Activated CD4-positive, alpha-beta T cell treated with anti-CD3 and anti-CD28 coated beads, Interleukin-2, amount 10 ng/mL, durations not matched to agents 7 days and 5 days (primary cell): ENCODE measurements around the gene TTPAL. TPM values are rescaled to one million over a fixed set of nuclear protein-coding genes. Genes with fewer than 3 reads are reported as not detected.
A peak's percentile ranks its signal among the peaks of the same experiment; 100 is the strongest.

ENCODE experiments used
- CTCF ChIA-PET: fragments of 350-600 bp; sonication (Branson Sonifier 250); formaldehyde crosslinking; loops from one replicate; lab custom pipeline; 2021; ENCODE audit warnings: antibody characterized with exemption; lab: Charles Lee
- POLR2A ChIA-PET: fragments of 350-600 bp; sonication (Branson Sonifier 250); formaldehyde crosslinking; loops from one replicate; lab custom pipeline; 2021; ENCODE audit warnings: antibody characterized with exemption; lab: Charles Lee
- DNase-seq: peaks from one replicate; pipeline ENCODE4 v3.0.0-alpha.2; 2020
- H3K27ac Mint-ChIP-seq: one replicate; pipeline ENCODE4 v1.8.0; 2021; ENCODE audit warnings: mild to moderate bottlenecking, moderate library complexity, mixed read lengths
- H3K27me3 Mint-ChIP-seq: one replicate; pipeline ENCODE4 v1.8.0; 2021; ENCODE audit warnings: mixed read lengths
- H3K36me3 Mint-ChIP-seq: one replicate; pipeline ENCODE4 v1.8.0; 2021; ENCODE audit warnings: low read depth, mixed read lengths
- H3K4me1 Mint-ChIP-seq: one replicate; pipeline ENCODE4 v1.8.0; 2021; ENCODE audit warnings: mixed read lengths
- H3K4me3 Mint-ChIP-seq: one replicate; pipeline ENCODE4 v1.8.0; 2021; ENCODE audit warnings: mild to moderate bottlenecking, moderate library complexity, mixed read lengths
- H3K9me3 Mint-ChIP-seq: one replicate; pipeline ENCODE4 v1.8.0; 2021; ENCODE audit warnings: mixed read lengths
- total RNA-seq, 2 experiments: library from RNA; stranded (reverse); gene quantifications; one replicate each; pipeline ENCODE4 v1.2.3, GENCODE V29; 2021

Gene TTPAL
- total RNA-seq, 2 experiments from 2014 or later = 17.1 to 19.5 TPM

GRCh38 chr20:44448753-44449546 is 26.7 kb upstream of the TTPAL start:
- ChIA-PET CTCF (interaction anchor here (1.7 kb wide), 1 partner anchor 161 kb away, joined by 3 read pairs; no protein-coding TSS in a partner anchor), POLR2A (no interaction called here)
- Mint-ChIP-seq H3K4me3 (no peak overlapping the region), H3K36me3 (no peaks in the 10 kb centered on the region), H3K4me1 (no peaks in the 10 kb centered on the region), H3K9me3 (no peaks in the 10 kb centered on the region), H3K27ac (no peak overlapping the region), H3K27me3 (no peaks in the 10 kb centered on the region)
- peak; percentile 16 for DNase-seq

GRCh38 chr20:44449864-44450263 is 25.8 kb upstream of the TTPAL start:
- no peak overlapping the region for H3K4me3 Mint-ChIP-seq
- ChIA-PET CTCF (interaction anchor here (1.7 kb wide), 1 partner anchor 160 kb away, joined by 3 read pairs; no protein-coding TSS in a partner anchor), POLR2A (no interaction called here)
- H3K4me1 Mint-ChIP-seq = no peaks in the 10 kb centered on the region
- H3K36me3 Mint-ChIP-seq = no peaks in the 10 kb centered on the region
- no peaks in the 10 kb centered on the region for H3K27me3 Mint-ChIP-seq
- no peaks in the 10 kb centered on the region for H3K9me3 Mint-ChIP-seq
- no peak for DNase-seq
- H3K27ac Mint-ChIP-seq = no peak overlapping the region

GRCh38 chr20:44450281-44450889 is 25.3 kb upstream of the TTPAL start:
- Mint-ChIP-seq H3K27me3 (no peaks in the 10 kb centered on the region), H3K4me3 (no peak overlapping the region), H3K9me3 (no peaks in the 10 kb centered on the region), H3K36me3 (no peaks in the 10 kb centered on the region), H3K4me1 (no peaks in the 10 kb centered on the region), H3K27ac (no peak overlapping the region)
- ChIA-PET POLR2A (no interaction called here), CTCF (interaction anchor here (1.7 kb wide), 1 partner anchor 160 kb away, joined by 3 read pairs; no protein-coding TSS in a partner anchor)
- DNase-seq = no peak

- no peaks in the 10 kb centered on the region for H3K27me3 Mint-ChIP-seq
- ChIA-PET CTCF (no interaction called here), POLR2A (no interaction called here)
Observed at GRCh38 chr20:44450903-44451450, 24.7 kb upstream of the TTPAL start.

GRCh38 chr20:44454306-44454963 is 21.2 kb upstream of the TTPAL start:
- ChIA-PET CTCF (interaction anchor here (0.6 to 1.1 kb wide), 3 partner anchors 8 to 1018 kb away, joined by 3 to 4 read pairs (median 3); no protein-coding TSS in a partner anchor), POLR2A (no interaction called here)
- Mint-ChIP-seq H3K27ac (no peak overlapping the region), H3K27me3 (no peaks in the 10 kb centered on the region), H3K4me3 (no peak overlapping the region), H3K9me3 (no peaks in the 10 kb centered on the region), H3K36me3 (no peaks in the 10 kb centered on the region), H3K4me1 (no peaks in the 10 kb centered on the region)
- DNase-seq = no peak

More at GRCh38 chr20:44450903-44451450, 24.7 kb upstream of the TTPAL start:
- Mint-ChIP-seq H3K27ac (no peak overlapping the region), H3K36me3 (no peaks in the 10 kb centered on the region), H3K9me3 (no peaks in the 10 kb centered on the region), H3K4me1 (no peaks in the 10 kb centered on the region), H3K4me3 (no peak overlapping the region)
- DNase-seq = no peak

- H3K9me3 Mint-ChIP-seq = no peaks in the 10 kb centered on the region
- no peak overlapping the region for H3K27ac Mint-ChIP-seq
- ChIA-PET CTCF (no interaction called here), POLR2A (no interaction called here)
- H3K4me1 Mint-ChIP-seq = no peaks in the 10 kb centered on the region
- no peaks in the 10 kb centered on the region for H3K36me3 Mint-ChIP-seq
- no peak overlapping the region for H3K4me3 Mint-ChIP-seq
- no peaks in the 10 kb centered on the region for H3K27me3 Mint-ChIP-seq
- no peak for DNase-seq
Observed at GRCh38 chr20:44455126-44455525, 20.5 kb upstream of the TTPAL start.

- no peak for DNase-seq
- CTCF ChIA-PET = interaction anchor here (0.6 to 0.9 kb wide), 2 partner anchors 22 to 239 kb away, joined by 3 read pairs; no protein-coding TSS in a partner anchor
- Mint-ChIP-seq H3K4me3 (no peak overlapping the region), H3K9me3 (no peaks in the 10 kb centered on the region), H3K4me1 (no peaks in the 10 kb centered on the region), H3K36me3 (no peaks in the 10 kb centered on the region), H3K27ac (no peak overlapping the region), H3K27me3 (no peaks in the 10 kb centered on the region)
- POLR2A ChIA-PET = no interaction called here
Observed at GRCh38 chr20:44456611-44457010, 19.1 kb upstream of the TTPAL start.

- H3K36me3 Mint-ChIP-seq = no peaks in the 10 kb centered on the region
- H3K27me3 Mint-ChIP-seq = no peaks in the 10 kb centered on the region
Observed at GRCh38 chr20:44457016-44457415, 18.7 kb upstream of the TTPAL start.

GRCh38 chr20:44459271-44459670 is 16.4 kb upstream of the TTPAL start:
- POLR2A ChIA-PET = no interaction called here
- Mint-ChIP-seq H3K4me3 (no peak overlapping the region), H3K9me3 (no peaks in the 10 kb centered on the region), H3K4me1 (no peaks in the 10 kb centered on the region), H3K36me3 (no peaks in the 10 kb centered on the region), H3K27ac (no peak overlapping the region), H3K27me3 (no peaks in the 10 kb centered on the region)
- CTCF ChIA-PET = no interaction called here
- DNase-seq = no peak

More at GRCh38 chr20:44457016-44457415, 18.7 kb upstream of the TTPAL start:
- H3K27ac Mint-ChIP-seq = no peak overlapping the region
- no peak overlapping the region for H3K4me3 Mint-ChIP-seq
- DNase-seq = no peak
- H3K4me1 Mint-ChIP-seq = no peaks in the 10 kb centered on the region
- ChIA-PET POLR2A (no interaction called here), CTCF (interaction anchor here (0.9 kb wide), 1 partner anchor 240 kb away, joined by 3 read pairs; no protein-coding TSS in a partner anchor)
- no peaks in the 10 kb centered on the region for H3K9me3 Mint-ChIP-seq

- no peaks in the 10 kb centered on the region for H3K27me3 Mint-ChIP-seq
- no peaks in the 10 kb centered on the region for H3K4me1 Mint-ChIP-seq
- ChIA-PET CTCF (interaction anchor here (1.1 kb wide), 1 partner anchor 244 kb away, joined by 4 read pairs; no protein-coding TSS in a partner anchor), POLR2A (no interaction called here)
- H3K4me3 Mint-ChIP-seq = no peak overlapping the region
- DNase-seq = no peak
- H3K9me3 Mint-ChIP-seq = no peaks in the 10 kb centered on the region
- no peaks in the 10 kb centered on the region for H3K36me3 Mint-ChIP-seq
- no peak overlapping the region for H3K27ac Mint-ChIP-seq
Observed at GRCh38 chr20:44460795-44461141, 14.9 kb upstream of the TTPAL start.

- Mint-ChIP-seq H3K36me3 (no peaks in the 10 kb centered on the region), H3K27me3 (no peaks in the 10 kb centered on the region), H3K4me3 (no peak overlapping the region), H3K9me3 (no peaks in the 10 kb centered on the region), H3K27ac (no peak overlapping the region), H3K4me1 (no peaks in the 10 kb centered on the region)
- DNase-seq = no peak
- POLR2A ChIA-PET = no interaction called here
- CTCF ChIA-PET = interaction anchor here (0.7 to 1.1 kb wide), 3 partner anchors 72 to 244 kb away, joined by 3 to 4 read pairs (median 4); no protein-coding TSS in a partner anchor
Observed at GRCh38 chr20:44461142-44461802, 14.4 kb upstream of the TTPAL start.

GRCh38 chr20:44461803-44462174 is 13.9 kb upstream of the TTPAL start:
- Mint-ChIP-seq H3K4me1 (no peaks in the 10 kb centered on the region), H3K9me3 (no peaks in the 10 kb centered on the region), H3K36me3 (no peaks in the 10 kb centered on the region), H3K4me3 (no peak overlapping the region), H3K27me3 (no peaks in the 10 kb centered on the region), H3K27ac (no peak overlapping the region)
- DNase-seq = no peak
- ChIA-PET CTCF (interaction anchor here (0.7 to 1.3 kb wide), 4 partner anchors 8 to 245 kb away, joined by 3 to 4 read pairs (median 4); no protein-coding TSS in a partner anchor), POLR2A (interaction anchor here (0.7 kb wide), 1 partner anchor 32 kb away, joined by 4 read pairs; no protein-coding TSS in a partner anchor)
